ENCODE measurements around the gene ACACB. TPM values are rescaled to one million over a fixed set of nuclear protein-coding genes. Genes with fewer than 3 reads are reported as not detected.

The ACACB gene
- total and polyA plus RNA-seq, 8 donors = 23.4 to 58.9 (median 31.6) TPM

- ATAC-seq = no peak
These were observed 57.3 kb downstream of the ACACB start for GRCh38 chr12:109173443-109174240.

GRCh38 chr12:109174468-109174867, 58.1 kb downstream of the ACACB start:
- Histone ChIP-seq H3K27me3 (no peaks in the 10 kb centered on the region), H3K36me3 (peaks cover 0 to 49% (median 15%) of the 10 kb centered on the region in 3 donors), H3K4me1 (no peaks in the 10 kb centered on the region), H3K4me3 (no peak overlapping the region), H3K9me3 (no peaks in the 10 kb centered on the region), H3K27ac (no peak overlapping the region)
- ATAC-seq (no peak), DNase-seq (no peak), FAIRE-seq (no peak)
- WGBS, 2 donors = 88 to 100% methylated on average over 1 of the region's 1 CpG
- intact Hi-C loops (cut with DNase I) = no loop called here
- TF ChIP-seq CTCF (IDR thresholded peaks at IDR 0.05) = no peak

More at GRCh38 chr12:109173443-109174240, 57.3 kb downstream of the ACACB start:
- H3K27me3 ChIP-seq = no peaks in the 10 kb centered on the region
- intact Hi-C loops (cut with DNase I) = no loop called here
- TF ChIP-seq CTCF (IDR thresholded peaks at IDR 0.05) = no peak
- DNase-seq (no peak), FAIRE-seq (no peak)
- no peaks in the 10 kb centered on the region for H3K9me3 ChIP-seq
- peaks cover 0 to 50% (median 10%) of the 10 kb centered on the region in 3 donors for H3K36me3 ChIP-seq
- H3K27ac ChIP-seq = no peak overlapping the region
- no peak overlapping the region for H3K4me3 ChIP-seq
- no peaks in the 10 kb centered on the region for H3K4me1 ChIP-seq
- WGBS, 2 donors = 96 to 97% methylated on average over 17 of the region's 17 CpGs

GRCh38 chr12:109178532-109178931, 62.1 kb downstream of the ACACB start:
- WGBS, 2 donors = 86 to 94% methylated on average over 6 of the region's 6 CpGs
- no peaks in the 10 kb centered on the region for H3K9me3 ChIP-seq
- FAIRE-seq = no peak
- H3K27me3 ChIP-seq = no peaks in the 10 kb centered on the region
- no peak for ATAC-seq
- H3K36me3 ChIP-seq = peaks cover 0 to 32% (median 10%) of the 10 kb centered on the region in 3 donors
- no peak overlapping the region for H3K4me3 ChIP-seq
- intact Hi-C loops (cut with DNase I) = no loop called here
- no peak for TF ChIP-seq CTCF (IDR thresholded peaks at IDR 0.05)
- H3K4me1 ChIP-seq = no peaks in the 10 kb centered on the region
- no peak for DNase-seq
- no peak overlapping the region for H3K27ac ChIP-seq

- Histone ChIP-seq H3K4me3 (no peak overlapping the region), H3K36me3 (peaks cover 0 to 34% (median 10%) of the 10 kb centered on the region in 3 donors), H3K27ac (no peak overlapping the region), H3K4me1 (no peaks in the 10 kb centered on the region), H3K27me3 (no peaks in the 10 kb centered on the region), H3K9me3 (no peaks in the 10 kb centered on the region)
- intact Hi-C loops (cut with DNase I) = no loop called here
- DNase-seq (no peak), FAIRE-seq (no peak), ATAC-seq (no peak)
- WGBS, 2 donors = 87 to 94% methylated on average over 6 of the region's 6 CpGs
- no peak for TF ChIP-seq CTCF (IDR thresholded peaks at IDR 0.05)
These were observed 63.5 kb downstream of the ACACB start for GRCh38 chr12:109179927-109180326.

Measured in pancreas (tissue), 10 donors.